Femur (tissue), 1 donor: ENCODE results near the gene RRAS.

ENCODE experiments used
- DNase-seq: peaks from one replicate; pipeline ENCODE4 v3.0.0-alpha.2; 2017

Gene RRAS

DNA sequence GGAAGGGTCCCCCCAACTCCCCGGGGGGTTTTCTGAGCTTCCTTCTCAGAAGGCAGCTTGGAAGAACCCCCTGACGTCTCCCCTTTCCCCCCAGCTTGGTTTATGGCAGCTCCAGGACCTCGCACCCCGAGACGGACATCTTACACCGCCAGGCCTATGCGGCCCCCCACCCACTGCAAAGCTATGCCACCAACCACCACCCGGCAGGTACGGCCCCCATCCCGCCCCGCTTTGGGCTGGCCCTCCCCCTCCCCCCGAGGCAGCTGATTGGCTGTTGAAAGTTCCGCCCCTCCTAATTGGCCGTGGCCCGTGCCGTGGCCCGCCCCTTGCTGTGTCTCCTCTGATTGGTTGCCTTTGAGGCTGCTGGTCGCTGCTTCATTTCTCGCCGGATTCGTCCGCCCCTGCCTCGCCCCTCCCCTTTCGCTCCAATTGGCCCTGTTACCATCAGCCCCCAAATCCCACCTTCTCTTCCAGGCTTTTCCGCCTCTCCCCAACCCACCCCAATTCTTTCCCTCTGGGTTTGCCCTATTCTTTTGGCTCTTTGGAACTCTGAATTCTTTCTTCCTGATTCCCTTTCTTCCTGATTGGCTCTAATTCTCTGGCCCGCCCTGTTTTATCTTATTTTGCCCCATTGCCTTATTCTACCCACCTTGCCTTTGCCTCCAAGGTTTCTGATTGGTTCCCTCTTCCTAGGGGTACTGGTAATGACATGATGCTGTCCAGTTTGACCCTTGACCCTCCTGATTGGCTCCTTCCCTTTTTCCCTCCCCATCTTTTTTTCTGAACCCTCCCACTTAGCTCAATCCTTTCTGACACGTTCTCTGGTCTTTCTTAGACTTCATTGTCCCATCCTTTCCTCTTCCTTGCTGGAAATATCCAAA is 46.5 kb downstream of the RRAS start:
- DNase-seq, result peak; percentile 95

DNA sequence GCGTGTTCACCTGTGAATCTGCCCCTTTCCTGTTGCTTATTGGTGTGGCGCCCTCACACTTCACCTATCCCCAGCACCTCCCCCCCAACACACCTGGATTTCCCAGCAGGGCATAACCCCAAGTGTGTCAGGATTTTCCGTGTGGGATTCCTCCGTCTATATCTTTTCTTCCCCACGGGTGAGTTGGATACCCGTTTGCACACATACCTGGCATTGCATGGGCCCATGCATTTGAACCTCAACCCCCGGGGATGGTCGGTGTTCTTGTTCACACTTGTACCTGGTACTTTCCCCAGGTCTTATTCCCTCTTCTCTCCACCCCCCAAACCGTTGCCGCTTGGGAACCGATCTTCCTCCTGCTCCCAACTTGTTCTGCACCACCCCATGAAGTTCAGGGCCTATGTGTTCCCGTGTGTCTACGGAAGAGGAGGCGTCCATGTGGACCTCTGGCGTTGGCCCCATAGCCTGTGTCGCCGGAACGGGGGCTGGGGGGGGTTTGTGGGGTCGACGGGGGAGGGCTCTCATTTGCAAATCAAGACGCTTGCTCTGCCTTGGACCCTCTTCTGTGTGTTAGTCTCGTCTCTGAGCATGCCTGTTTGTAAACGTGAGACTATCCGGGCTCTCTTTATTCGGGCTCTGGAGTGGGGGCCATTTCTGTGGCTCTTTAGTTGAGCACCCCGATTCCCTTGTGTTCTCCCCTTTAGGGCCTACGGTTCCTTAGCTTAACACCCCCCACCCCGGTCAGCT is 47.3 kb downstream of the RRAS start:
- no peak for DNase-seq

DNA sequence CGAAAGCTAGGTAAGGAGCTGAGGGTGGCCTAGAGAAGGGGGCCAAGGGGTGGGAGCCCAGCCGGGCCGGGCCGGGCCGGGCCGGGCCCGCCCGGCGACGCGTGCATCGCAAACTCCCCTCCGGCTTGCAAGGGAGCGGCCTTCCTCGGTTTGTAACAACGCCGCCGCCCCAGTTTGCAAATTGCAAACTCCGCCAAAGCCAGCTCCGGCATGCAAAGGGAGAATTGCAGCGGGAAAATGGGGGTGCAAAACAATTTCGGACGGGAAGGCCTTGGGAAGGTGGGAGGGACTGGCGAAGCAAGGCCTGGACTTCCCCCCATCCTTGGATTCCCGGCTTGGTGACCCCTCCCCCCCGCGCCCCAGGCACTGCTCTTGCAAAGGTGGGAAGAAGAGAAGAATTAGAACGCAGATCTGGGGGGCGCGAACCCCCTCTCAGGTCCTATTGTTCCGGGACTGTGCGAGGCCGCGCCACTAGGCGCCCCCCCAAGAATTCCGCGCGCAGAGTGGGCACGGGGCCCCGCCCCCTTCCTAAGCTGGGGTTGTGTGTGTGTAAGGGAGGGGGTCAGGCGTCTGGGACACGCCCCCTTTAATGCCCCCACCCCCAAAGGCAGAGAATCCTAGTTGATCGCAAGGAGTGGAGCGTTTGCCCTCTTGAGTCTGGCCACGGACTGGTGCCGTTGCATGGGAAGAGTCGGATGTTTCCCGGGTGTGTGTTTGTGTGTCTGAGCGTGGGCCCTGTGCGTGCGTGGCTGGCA is 48.0 kb downstream of the RRAS start:
- DNase-seq, result peak; percentile 66

DNA sequence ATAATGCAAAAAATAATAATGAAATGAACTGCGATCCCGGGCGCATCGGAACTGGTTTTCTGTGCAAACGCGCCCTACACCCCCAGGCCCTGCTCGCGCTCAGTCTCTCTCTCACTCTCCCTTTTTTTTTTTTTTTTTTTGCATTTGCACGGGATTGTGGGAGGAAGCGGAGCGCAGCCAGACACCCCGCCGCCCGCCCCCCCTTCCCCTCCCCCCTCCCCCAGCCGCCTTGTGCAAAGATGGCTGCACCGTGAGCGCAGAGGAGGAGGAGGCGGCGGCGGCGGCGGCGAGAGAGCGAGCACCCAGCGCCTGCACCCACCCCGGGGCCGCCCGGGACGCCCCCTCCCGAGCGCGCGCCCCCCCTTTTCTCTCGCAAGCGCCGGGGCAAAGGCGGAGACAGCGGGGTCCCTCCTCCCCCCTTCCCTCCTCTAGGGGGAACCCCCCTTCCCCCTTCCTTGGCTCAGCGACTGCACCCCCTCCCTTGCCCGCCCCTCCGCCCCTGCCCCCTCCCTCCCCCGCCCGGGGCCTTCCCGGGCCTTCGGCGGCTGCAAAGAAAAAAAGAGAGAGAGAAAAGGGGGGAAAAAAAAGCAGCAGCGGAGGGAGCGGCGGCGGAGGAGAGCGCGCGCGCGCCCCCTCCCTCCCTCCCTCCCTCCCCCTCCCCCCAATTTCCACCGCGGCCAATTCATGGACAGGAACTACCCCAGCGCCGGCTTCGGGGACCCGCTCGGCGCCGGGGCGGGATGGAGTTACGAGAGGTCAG is 48.8 kb downstream of the RRAS start, which contains the start of gene PRR12:
Gene PRR12, plus strand, starts transcription at position 212 of the 760 bp plus-strand sequence. Its CDS starts 473 bp downstream, at position 685.
- DNase-seq, result peak; percentile 92

DNA sequence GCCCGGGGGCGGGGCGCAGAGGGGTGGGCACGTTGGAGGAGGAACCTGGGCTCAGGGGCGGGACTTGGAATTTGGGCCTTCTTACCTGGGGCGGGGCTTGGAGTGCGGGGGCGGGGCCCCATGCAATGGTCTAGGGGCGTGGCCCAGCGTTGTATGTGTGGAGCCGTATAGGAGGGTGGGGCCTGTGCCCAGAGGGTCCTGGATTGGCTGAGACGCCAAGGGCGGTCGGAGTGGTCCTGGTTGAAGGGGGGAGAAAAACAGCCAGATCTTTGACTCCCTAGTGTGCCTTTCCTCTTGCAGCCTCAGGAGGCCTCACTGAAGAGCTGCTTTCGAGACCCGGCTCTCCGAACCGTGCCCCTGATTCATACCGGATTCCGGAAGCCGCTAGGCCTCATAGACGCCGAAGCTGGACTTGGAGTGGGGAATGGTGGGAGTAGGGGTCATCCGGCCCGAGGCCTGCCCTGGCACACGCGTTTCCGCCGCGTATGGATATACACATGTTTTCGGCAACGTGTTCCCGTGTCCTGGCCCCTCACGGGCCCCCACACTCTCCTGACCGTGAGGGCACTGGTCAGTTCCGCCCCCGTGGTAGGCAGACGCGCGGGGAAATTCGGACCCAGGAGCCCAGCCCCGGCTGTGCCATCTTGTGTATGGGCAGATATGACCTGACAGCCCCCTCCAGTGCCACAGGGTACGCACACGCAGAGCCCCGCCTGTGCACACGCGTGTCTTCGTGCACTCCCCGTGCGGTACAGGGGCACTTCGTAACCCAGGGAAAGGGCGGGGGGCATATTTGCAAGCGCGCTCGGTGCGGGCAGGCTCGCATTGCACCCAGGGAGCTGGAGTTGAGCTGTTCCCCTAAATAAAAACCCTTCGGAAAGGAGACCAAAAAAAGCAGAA is 49.6 kb downstream of the RRAS start:
- peak; percentile 96 for DNase-seq

DNA sequence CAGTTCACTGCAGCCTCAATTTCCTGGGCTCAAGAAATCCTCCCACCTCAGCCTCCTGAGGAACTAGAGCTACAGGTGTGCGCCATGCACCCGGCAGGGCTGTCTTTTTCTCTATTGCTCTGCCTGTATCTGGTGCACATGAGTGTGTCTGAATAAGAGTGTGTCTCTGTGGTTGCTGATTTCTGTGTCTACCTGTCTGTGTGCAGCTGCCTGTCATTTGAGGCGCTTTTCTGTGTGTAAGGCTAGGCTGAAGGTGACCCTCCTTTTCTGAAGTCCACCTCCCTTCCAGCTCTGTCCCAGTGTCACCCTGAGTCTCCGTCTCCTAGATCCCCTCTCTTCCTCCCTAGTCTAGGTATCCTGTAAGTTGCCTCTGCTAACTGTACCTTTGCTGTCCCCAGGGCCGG is 50.4 kb downstream of the RRAS start:
- peak; percentile 24 for DNase-seq

DNA sequence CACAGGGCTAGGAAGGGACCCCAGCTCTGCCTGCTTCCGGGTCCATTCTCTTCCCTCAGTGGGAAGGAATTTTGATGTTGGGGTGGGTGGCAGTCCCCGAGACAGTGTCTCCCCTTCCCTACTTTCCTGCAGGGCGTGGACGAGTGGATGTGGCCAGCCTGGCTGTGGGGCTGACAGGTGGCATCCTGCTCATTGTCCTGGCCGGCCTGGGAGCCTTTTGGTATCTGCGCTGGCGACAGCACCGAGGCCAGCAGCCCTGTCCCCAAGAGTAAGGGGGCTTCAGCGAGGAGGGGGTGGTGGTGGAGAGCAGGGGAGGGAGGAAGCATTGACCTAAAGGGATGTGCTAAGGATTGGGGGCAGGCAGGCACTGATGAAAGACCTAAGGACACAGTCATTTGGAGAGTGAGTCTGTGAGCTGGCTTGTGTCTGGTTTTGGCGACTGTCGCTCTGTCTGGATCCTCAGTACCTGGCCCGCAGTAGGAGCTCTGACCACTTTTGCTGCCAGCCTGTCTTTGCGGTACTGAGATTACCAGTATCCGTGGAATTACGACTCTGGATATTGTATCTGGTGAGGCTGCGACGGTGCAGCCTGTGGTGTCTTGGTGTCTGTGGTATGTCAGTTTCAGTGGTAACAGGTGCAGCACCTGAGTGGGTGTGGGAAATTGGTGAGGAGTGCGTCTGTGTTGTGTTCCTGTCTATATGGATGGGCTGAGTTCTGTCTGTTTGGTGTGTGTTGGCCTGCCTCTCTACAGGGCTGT is 51.4 kb downstream of the RRAS start:
- DNase-seq, result no peak

DNA sequence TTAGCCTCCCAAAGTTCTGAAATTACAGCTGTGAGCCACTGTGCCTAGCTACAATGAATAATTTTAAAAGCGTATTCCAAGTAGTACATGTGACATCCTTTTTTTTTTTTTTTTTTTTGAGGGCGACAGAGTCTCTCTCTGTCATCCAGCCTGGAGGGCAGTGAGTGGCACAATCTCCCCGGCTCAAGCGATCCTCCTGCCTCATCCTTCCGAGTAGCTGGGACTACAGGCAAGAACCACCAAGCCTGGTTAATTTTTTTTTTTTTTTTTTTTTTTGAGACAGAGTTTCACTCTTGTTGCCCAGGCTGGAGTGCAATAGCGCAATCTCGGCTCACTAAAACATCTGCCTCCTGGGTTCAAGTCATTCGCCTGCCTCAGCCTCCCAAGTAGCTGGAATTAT is 52.7 kb downstream of the RRAS start:
- no peak for DNase-seq
